ENCODE measurements around the gene ACSL5.
"Not testable (repeated sequence)": the region's sequence is repeated elsewhere in the genome, so short reads cannot be mapped to it uniquely, and the experiment has no call there.

ACSL5 gene

GRCh38 chr10:112448888-112449287 lies 75.0 kb downstream of the ACSL5 start:
- no peak for DNase-seq (ENCODE audit: low read depth)
- H3K4me3 ChIP-seq (ENCODE audit: low read depth, low read length), result no peak overlapping the region
- no peak for TF ChIP-seq CTCF (IDR thresholded peaks at IDR 0.05; ENCODE audit: low read depth, low read length, missing control alignments)
- in situ Hi-C loops (cut with HindIII; ENCODE audit: low sequenced_read_pairs), result no loop called here

GRCh38 chr10:112454910-112455779 lies 81.2 kb downstream of the ACSL5 start:
- TF ChIP-seq CTCF (IDR thresholded peaks at IDR 0.05; ENCODE audit: low read depth, low read length, missing control alignments), result no peak

GRCh38 chr10:112456533-112456932 lies 82.6 kb downstream of the ACSL5 start:
- TF ChIP-seq CTCF (IDR thresholded peaks at IDR 0.05; ENCODE audit: low read depth, low read length, missing control alignments), result no peak
- H3K4me3 ChIP-seq (ENCODE audit: low read depth, low read length), result no peak overlapping the region
- DNase-seq (ENCODE audit: low read depth), result no peak
- in situ Hi-C loops (cut with HindIII; ENCODE audit: low sequenced_read_pairs), result no loop called here

More at GRCh38 chr10:112454910-112455779, 81.2 kb downstream of the ACSL5 start:
- in situ Hi-C loops (cut with HindIII; ENCODE audit: low sequenced_read_pairs), result no loop called here
- H3K4me3 ChIP-seq (ENCODE audit: low read depth, low read length), result no peak overlapping the region
- DNase-seq (ENCODE audit: low read depth), result no peak

GRCh38 chr10:112460366-112460765 lies 86.5 kb downstream of the ACSL5 start:
- in situ Hi-C loops (cut with HindIII; ENCODE audit: low sequenced_read_pairs), result no loop called here
- DNase-seq (ENCODE audit: low read depth), result no peak
- no peak for TF ChIP-seq CTCF (IDR thresholded peaks at IDR 0.05; ENCODE audit: low read depth, low read length, missing control alignments)
- no peak overlapping the region for H3K4me3 ChIP-seq (ENCODE audit: low read depth, low read length)

- DNase-seq (ENCODE audit: low read depth), result no peak
These were observed 87.3 kb downstream of the ACSL5 start for GRCh38 chr10:112461029-112461887.

GRCh38 chr10:112464074-112464473 lies 90.2 kb downstream of the ACSL5 start:
- H3K4me3 ChIP-seq (ENCODE audit: low read depth, low read length); DNase-seq (ENCODE audit: low read depth); in situ Hi-C loops (cut with HindIII; ENCODE audit: low sequenced_read_pairs): not testable (repeated sequence)

More at GRCh38 chr10:112461029-112461887, 87.3 kb downstream of the ACSL5 start:
- in situ Hi-C loops (cut with HindIII; ENCODE audit: low sequenced_read_pairs), result no loop called here
- H3K4me3 ChIP-seq (ENCODE audit: low read depth, low read length), result no peak overlapping the region
- no peak for TF ChIP-seq CTCF (IDR thresholded peaks at IDR 0.05; ENCODE audit: low read depth, low read length, missing control alignments)

Measured in astrocyte of the cerebellum (primary cell).